Left ventricle myocardium inferior (tissue), 1 donor: ENCODE results near the gene TFIP11. TPM values are rescaled to one million over a fixed set of nuclear protein-coding genes. Genes with fewer than 3 reads are reported as not detected.
A peak's percentile ranks its signal among the peaks of the same experiment; 100 is the strongest.

ENCODE experiments used
- DNase-seq: peaks from one replicate; pipeline ENCODE4 v3.0.0-alpha.2; 2020
- H3K27ac ChIP-seq: fragments of 200-600 bp; replicated peaks from 2 replicates; pipeline ENCODE4 v1.8.0; 2021
- H3K27me3 ChIP-seq: fragments of 200-600 bp; 2 replicates; pipeline ENCODE4 v1.8.0; 2021; ENCODE audit warnings: low read depth
- H3K36me3 ChIP-seq: fragments of 200-600 bp; 2 replicates; pipeline ENCODE4 v1.8.0; 2021
- H3K4me1 ChIP-seq: fragments of 200-600 bp; 2 replicates; pipeline ENCODE4 v1.8.0; 2021
- H3K4me3 ChIP-seq: fragments of 200-600 bp; 2 replicates; pipeline ENCODE4 v1.8.0; 2021; ENCODE audit warnings: mild to moderate bottlenecking, moderate library complexity
- H3K9me3 ChIP-seq: fragments of 200-600 bp; replicated peaks from 2 replicates; pipeline ENCODE4 v1.8.0; 2021
- intact Hi-C: fragments of 100-400 bp; cut with micrococcal nuclease; formaldehyde crosslinking; loops from one replicate; pipeline ENCODE4 v1.11.0; 2022
- total RNA-seq: library from RNA; stranded (reverse); fragmentation: NEBNext Ultra II Directional; extraction: Animal tissue kit (Norgen Biotek cat#: 25700); gene quantifications from one replicate; pipeline ENCODE4 v1.2.1, GENCODE V29; 2021
- TF ChIP-seq, protein P1 (sequence below): fragments of 200-600 bp; IDR thresholded peaks from 2 replicates; pipeline ENCODE4 v1.8.0; 2021; ENCODE audit warnings: antibody characterized with exemption, mild to moderate bottlenecking, borderline replicate concordance
- donor health status: DM: no; HTN: yes; CAD: no; lungs with severe emphysema.

The TFIP11 gene
- total RNA-seq, 1 donor from 2014 or later, result 25.7 TPM

GRCh38 chr22:26470807-26471206 is 41.5 kb downstream of the TFIP11 start:
- intact Hi-C loops, result no loop called here
- Histone ChIP-seq H3K9me3 (no peaks in the 10 kb centered on the region), H3K27me3 (no peaks in the 10 kb centered on the region), H3K4me1 (no peaks in the 10 kb centered on the region), H3K27ac (no peak overlapping the region), H3K36me3 (peaks cover 97% of the 10 kb centered on the region), H3K4me3 (no peak overlapping the region)
- DNase-seq, result no peak
- TF ChIP-seq, protein P1, sequence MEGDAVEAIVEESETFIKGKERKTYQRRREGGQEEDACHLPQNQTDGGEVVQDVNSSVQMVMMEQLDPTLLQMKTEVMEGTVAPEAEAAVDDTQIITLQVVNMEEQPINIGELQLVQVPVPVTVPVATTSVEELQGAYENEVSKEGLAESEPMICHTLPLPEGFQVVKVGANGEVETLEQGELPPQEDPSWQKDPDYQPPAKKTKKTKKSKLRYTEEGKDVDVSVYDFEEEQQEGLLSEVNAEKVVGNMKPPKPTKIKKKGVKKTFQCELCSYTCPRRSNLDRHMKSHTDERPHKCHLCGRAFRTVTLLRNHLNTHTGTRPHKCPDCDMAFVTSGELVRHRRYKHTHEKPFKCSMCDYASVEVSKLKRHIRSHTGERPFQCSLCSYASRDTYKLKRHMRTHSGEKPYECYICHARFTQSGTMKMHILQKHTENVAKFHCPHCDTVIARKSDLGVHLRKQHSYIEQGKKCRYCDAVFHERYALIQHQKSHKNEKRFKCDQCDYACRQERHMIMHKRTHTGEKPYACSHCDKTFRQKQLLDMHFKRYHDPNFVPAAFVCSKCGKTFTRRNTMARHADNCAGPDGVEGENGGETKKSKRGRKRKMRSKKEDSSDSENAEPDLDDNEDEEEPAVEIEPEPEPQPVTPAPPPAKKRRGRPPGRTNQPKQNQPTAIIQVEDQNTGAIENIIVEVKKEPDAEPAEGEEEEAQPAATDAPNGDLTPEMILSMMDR, result no peak

DNA sequence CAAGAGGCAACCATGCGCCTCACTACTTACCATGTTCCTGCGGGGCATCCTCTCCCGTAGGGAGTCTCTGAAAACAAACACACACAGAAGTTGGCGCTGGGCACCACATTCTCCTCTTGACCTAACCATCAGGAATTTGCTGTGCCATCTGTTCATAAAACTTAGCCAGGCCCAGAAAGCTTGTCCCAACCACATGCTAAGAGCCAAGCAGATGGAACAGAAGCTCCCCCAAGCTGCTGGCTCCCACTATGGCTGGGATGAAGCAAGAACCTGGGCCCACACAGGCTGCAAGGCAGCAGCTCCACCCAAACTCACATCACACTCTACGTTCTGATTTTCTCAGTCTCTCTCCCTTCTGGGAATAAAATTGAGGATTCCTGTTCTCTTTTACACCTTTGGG is 46.1 kb downstream of the TFIP11 start:
- Histone ChIP-seq H3K9me3 (no peaks in the 10 kb centered on the region), H3K4me1 (peaks cover 6% of the 10 kb centered on the region), H3K4me3 (no peak overlapping the region), H3K27me3 (no peaks in the 10 kb centered on the region), H3K27ac (no peak overlapping the region), H3K36me3 (peaks cover 96% of the 10 kb centered on the region)
- intact Hi-C loops, result loop anchor here (10.0 kb wide), 1 partner anchor 101 kb away; no protein-coding TSS in a partner anchor
- TF ChIP-seq, protein P1, result no peak
- DNase-seq, result no peak

GRCh38 chr22:26464312-26464711 is 48.0 kb downstream of the TFIP11 start:
- peak; percentile 22 for DNase-seq
- H3K4me3 ChIP-seq, result no peak overlapping the region
- TF ChIP-seq, protein P1, result no peak
- peaks cover 10% of the 10 kb centered on the region for H3K4me1 ChIP-seq
- H3K27ac ChIP-seq, result no peak overlapping the region
- peaks cover 87% of the 10 kb centered on the region for H3K36me3 ChIP-seq
- no peaks in the 10 kb centered on the region for H3K27me3 ChIP-seq
- intact Hi-C loops, result loop anchor here (10.0 kb wide), 1 partner anchor 100 kb away; no protein-coding TSS in a partner anchor
- no peaks in the 10 kb centered on the region for H3K9me3 ChIP-seq

- Histone ChIP-seq H3K9me3 (no peaks in the 10 kb centered on the region), H3K4me3 (no peak overlapping the region), H3K4me1 (peaks cover 10% of the 10 kb centered on the region), H3K27ac (no peak overlapping the region), H3K36me3 (peaks cover 87% of the 10 kb centered on the region), H3K27me3 (no peaks in the 10 kb centered on the region)
- no peak for DNase-seq
- TF ChIP-seq, protein P1, result no peak
- intact Hi-C loops, result loop anchor here (10.0 kb wide), 1 partner anchor 99 kb away; no protein-coding TSS in a partner anchor
Measured at GRCh38 chr22:26463688-26464087, 48.6 kb downstream of the TFIP11 start.

DNA sequence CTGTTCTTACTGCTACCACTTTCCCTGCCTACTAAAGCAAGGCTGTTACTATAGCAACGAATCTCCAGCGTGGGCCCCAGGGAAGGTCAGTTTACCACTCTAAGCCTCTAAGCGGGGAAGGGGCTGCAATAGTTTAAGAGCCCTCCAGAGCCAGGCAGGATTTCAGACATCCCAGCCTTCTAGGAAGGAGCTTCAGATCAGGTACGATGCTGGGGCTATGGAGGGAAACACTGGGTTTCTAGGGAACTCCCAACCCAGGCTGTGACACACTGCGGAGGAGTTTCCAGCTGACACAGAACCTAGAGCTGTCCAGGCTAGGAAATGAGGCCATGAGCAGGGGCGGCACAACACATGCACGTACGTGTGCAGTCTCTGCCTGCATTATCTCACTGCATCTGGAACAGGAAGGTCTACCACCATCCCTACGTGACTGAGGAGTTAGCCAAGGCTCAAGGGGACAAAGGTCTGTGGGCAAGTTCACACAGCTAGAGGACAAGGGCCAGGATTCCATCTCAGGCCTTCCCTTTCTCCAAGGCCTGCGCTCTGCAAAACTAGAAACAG is 49.1 kb downstream of the TFIP11 start:
- peaks cover 87% of the 10 kb centered on the region for H3K36me3 ChIP-seq
- no peaks in the 10 kb centered on the region for H3K9me3 ChIP-seq
- no peaks in the 10 kb centered on the region for H3K27me3 ChIP-seq
- DNase-seq, result no peak
- peaks cover 10% of the 10 kb centered on the region for H3K4me1 ChIP-seq
- H3K27ac ChIP-seq, result no peak overlapping the region
- TF ChIP-seq, protein P1, result no peak
- intact Hi-C loops, result loop anchor here (10.0 kb wide), 1 partner anchor 98 kb away; no protein-coding TSS in a partner anchor
- H3K4me3 ChIP-seq, result no peak overlapping the region
